CD4-positive, alpha-beta T cell treated with Interleukin-2 at 100 ng/mL for 4 hours (primary cell): ENCODE results near the gene GPRC6A.
"Not testable (repeated sequence)": the region's sequence is repeated elsewhere in the genome, so short reads cannot be mapped to it uniquely, and the experiment has no call there.

Source experiments
- DNase-seq: peaks from one replicate; pipeline ENCODE4 v3.0.0-alpha.2; 2020; ENCODE audit warnings: low spot score

The GPRC6A gene, protein sequence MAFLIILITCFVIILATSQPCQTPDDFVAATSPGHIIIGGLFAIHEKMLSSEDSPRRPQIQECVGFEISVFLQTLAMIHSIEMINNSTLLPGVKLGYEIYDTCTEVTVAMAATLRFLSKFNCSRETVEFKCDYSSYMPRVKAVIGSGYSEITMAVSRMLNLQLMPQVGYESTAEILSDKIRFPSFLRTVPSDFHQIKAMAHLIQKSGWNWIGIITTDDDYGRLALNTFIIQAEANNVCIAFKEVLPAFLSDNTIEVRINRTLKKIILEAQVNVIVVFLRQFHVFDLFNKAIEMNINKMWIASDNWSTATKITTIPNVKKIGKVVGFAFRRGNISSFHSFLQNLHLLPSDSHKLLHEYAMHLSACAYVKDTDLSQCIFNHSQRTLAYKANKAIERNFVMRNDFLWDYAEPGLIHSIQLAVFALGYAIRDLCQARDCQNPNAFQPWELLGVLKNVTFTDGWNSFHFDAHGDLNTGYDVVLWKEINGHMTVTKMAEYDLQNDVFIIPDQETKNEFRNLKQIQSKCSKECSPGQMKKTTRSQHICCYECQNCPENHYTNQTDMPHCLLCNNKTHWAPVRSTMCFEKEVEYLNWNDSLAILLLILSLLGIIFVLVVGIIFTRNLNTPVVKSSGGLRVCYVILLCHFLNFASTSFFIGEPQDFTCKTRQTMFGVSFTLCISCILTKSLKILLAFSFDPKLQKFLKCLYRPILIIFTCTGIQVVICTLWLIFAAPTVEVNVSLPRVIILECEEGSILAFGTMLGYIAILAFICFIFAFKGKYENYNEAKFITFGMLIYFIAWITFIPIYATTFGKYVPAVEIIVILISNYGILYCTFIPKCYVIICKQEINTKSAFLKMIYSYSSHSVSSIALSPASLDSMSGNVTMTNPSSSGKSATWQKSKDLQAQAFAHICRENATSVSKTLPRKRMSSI

DNA sequence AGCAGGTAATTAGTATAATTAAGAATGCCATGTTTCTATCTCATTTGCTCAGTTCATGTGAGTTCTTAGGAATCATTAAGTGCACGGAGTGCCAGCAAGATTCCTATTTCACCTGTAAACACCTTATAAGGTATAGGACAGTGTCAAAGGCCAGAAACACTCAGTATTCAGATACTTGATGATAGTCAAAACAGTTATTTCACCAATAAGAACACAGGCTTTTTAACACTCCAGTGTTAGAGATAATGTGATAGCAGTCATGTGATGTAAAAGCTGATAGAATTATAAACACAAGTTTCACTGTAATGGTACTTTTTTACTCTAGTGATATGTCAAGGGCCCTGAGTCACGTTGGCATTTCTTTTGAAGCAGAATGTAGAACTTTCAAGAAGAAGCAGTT lies at the start of gene GPRC6A:
Gene GPRC6A (minus strand): TSS at position 101 of the 400 bp plus-strand sequence. CDS start 70 bp downstream, at position 31.
- no peak for DNase-seq

DNA sequence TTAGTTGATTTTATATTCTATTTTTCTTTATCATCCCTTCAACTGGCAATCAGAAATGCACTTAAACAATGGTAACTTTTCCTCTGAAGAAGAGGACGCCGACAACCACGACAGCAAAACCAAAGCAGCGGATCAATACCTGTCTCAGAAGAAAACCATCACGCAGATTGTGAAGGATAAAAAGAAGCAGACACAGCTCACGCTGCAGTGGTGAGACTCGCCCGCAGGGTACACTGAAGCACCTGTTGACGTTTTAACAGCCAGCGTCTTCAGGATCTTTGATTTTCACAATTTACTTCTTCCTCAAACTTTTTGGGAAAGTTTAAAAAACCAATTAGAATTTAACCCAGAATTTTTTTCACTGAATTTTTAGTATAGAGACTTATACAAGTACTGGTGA lies 48.9 kb upstream of the GPRC6A start:
- DNase-seq = no peak

DNA sequence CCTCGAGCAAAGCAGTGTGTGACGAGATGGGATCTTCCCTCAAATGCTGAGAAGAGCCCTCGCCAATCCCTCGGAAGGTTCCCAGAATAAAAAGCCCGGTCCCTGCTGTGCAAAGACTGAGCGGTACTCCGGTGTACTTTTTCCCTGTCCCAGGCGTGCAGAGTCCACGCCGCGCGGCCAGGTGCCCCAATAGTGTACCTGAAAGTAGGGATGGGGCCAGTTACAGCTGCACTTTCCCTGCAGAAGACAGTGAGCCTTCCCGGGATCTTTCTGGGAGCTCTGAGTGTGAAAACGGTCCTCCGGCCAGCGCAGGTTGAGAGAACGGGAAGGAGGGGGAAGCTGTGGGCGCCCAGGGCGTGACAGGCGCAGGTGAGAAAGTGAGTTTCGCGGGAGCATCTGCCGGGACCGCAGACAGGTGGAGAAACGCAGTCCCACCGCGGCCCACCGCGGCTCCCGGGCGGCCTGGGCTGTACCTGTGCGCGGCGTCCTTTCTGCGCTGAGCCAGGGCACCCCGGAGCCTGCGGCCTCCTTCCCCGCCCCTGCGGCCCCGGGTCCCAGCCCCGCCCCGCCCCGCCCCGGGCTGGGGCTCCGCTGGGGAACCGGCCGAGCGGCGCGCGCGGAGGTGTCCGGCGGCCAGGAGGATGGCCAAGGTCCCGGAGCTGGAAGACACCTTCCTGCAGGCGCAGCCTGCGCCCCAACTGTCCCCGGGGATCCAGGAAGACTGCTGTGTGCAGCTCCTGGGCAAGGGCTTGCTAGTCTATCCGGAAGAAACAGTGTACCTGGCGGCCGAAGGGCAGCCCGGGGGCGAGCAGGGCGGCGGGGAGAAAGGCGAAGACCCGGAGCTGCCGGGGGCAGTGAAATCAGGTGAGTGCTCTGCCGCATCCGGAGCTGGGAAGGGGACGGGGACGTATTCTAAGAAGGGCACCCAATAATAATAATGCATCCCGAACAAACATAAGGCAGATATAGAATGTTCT lies 48.0 kb upstream of the GPRC6A start, which contains the start of gene RFX6:
Gene RFX6 (plus strand): TSS at position 608 of the 977 bp plus-strand sequence. CDS start 34 bp downstream, at position 642.
- DNase-seq = no peak

DNA sequence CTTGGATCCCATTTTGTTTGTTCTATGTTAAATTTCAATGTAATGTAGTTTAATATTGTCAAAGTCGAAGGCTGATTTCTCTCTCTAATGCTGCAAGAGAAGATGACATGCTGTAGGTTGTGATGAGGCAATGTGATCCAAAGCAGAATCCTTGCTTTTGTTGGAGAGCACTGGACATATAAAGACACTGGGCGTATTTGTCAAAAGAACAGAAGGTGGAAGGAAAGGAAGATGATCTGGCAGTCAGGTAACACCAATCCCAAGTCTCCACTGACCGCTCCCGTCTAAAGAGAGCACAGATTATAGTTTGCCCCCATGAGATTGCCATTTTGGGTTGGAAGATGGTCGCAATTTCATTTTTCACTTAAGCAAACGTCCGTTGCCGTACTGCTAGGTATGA lies 47.2 kb upstream of the GPRC6A start:
- no peak for DNase-seq

DNA sequence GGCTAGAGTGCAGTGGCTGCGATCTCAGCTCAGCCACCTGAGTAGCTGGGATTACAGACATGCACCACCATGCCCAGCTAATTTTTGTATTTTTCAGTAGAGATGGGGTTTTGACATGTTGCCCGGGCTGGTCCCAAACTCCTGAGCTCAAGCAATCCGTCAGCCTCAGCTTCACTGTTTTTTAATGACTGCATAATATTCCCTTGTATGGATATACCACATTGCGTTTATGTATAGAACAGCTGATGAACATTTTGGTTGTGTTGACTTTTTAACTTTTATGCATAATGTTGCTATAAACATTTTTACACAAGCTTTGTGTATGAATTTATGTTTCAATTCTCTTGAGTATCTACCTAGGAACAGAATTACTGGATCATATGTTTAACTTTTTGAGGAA lies 43.9 kb upstream of the GPRC6A start:
- no peak for DNase-seq

DNA sequence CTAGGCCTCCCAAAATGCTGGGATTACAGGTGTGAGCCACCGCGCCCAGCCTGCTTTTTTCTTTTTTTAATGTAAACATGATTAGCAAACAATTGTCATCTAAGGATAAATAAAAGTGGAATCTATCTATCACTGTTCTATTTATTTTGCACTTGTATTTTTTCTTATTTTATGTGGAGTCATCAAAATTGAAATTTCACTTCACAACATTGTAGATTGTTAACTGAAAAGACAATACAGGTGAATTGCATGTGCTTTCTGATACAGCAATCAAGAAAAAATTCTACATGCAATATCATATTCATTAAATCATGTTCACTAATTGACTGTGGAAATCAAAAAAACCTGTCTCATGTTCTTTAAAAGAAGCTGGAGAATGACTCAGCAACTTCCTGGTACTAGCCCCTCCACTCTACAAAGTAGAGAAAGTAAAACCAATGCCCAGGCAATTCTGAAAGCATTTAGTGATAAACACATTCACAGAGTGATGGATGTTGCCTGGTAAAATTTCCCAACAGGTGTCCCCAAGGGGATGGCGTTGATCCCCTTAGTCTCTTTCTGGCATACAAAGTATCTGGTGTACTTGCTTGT lies 37.5 kb upstream of the GPRC6A start:
- DNase-seq = no peak

DNA sequence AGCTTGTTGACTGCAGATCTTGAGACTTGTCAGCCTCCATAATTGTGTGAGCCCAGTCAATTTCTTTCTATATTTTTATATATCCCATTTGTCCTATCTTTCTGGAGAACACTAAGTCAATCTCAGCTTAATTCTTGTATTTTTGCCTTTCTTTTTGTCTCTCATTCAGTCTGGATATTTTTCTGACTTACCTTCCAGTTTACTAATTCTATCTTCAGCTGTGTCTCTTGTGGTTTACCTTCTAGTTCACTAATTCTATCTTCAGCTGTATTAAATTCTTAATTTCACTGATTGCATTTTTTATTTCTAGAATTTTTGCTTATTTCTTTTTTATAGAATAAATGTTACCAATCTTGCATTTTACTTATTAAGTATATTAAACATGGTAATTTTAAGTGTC lies 30.4 kb upstream of the GPRC6A start:
- no peak for DNase-seq

DNA sequence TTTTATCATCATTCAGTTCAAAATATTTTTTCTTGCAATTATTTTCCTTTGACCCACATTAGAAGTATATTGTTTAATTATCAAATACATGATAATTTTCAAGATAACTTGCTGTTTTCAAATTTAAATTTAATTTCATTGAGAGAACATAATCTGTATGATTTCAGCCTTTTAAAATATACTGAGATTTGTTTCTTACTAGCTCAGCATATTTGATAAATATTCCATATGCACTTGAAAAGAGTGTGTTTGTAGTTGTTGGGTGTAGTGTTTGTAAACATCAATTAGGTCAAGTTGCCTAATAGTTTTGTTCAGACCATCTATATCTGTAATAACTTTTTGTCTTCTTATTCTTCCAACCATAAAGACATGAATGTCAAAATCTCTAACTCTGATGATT lies 29.2 kb upstream of the GPRC6A start:
- DNase-seq = no peak

DNA sequence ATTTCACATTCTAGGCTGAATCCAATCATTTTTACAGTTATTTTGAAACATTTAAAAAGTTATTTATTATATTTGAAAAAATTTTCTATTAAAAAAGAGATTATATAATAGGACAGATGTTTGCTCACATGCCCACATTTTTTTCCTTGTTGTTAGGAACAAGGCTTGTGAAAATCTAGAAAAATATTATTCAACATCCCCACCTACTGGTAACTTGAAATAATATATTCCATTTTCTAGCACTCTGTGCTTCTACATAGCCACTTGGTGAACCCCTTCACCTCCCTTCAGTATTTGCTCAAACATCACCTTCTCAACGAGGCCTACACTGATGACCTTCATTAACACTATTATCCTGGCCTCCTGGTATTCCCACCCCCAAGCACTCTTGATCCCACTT lies 18.3 kb upstream of the GPRC6A start:
- DNase-seq = no peak

DNA sequence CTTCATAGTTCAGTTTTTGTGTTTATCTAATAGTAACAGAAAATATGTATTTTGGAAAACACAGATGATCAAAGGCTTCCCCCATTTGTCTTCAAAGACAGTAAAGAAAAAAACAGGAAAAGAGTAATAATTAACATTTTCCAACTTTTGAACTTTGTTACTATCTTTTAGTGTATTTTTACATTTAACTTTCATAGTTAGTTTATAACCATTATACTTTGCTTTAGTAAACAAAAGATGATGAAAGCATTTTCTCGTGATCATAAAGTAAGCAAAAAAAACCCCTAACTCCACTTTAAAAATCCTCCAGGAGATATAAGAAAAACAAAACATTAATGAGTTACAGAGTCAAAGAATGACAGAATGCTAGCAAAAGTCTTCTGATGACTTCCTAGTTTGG lies 13.6 kb upstream of the GPRC6A start:
- DNase-seq = no peak

DNA sequence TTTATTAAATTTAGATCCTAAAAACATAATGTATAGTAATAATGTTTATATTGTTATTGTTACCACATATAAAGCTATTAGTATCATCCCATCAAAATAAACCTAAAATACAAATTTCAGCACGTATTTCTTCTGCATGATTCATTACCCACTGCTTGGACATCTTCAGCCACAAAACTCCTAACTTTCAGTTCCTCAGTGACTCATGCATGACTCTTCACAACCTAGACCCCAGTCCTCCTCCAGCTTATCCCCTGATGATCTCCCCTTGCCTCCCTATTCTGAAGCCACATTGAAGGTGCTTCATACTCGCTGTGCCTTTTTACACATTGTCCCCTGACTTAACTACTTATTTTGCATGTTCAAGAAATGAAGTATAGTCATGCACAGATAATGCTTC lies 11.2 kb upstream of the GPRC6A start:
- no peak for DNase-seq

DNA sequence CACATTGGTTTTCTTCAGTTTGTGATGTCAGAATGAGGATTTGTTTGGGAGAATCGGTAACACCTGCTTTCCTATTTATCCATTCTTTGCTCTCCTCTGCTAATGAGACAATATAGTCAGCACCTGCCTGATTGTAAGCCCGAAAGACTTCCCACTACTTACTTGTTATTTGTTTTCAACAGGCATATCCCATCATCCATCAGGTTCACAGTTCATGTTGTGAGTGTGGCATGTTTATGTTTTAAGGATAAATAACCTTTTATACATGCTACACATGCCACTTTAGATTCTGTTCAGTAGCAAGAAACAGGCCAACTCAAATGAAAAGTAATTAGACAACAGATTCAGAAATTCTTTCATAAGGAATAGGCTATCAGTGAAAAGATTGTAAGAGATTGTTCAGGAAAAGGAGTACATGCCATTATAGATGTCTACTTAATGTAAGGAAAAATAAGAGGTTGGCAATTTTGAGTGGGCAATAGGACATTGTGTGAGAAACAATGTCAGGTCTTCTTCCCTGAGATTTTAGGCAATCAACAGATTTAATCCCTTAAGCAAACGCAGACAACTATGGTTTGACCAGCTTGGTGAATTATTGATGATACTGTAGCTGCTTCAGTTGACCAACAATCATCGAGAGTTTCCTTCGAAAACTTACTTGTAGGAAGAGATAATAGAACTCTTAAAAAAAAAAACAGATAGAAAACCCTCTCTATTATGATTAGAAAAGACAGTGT lies 7.9 kb upstream of the GPRC6A start:
- no peak for DNase-seq

DNA sequence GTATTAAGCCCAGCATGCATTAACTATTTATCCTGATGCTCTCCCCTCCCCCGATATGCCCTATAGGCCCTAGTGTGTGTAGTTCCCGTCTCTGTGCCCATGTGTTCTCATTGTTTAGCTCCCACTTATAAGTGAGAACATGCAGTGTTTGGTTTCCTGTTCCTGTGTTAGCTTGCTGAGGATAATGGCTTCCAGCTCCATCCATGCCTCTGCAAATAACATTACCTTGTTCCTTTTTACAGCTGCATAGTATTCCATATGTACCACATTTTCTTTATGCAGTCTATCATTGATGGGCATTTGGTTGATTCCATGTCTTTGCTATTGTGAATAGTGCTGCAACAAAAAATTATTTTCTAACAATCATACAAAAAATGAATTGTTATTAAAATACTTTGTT lies 5.6 kb upstream of the GPRC6A start:
- DNase-seq = not testable (repeated sequence)

DNA sequence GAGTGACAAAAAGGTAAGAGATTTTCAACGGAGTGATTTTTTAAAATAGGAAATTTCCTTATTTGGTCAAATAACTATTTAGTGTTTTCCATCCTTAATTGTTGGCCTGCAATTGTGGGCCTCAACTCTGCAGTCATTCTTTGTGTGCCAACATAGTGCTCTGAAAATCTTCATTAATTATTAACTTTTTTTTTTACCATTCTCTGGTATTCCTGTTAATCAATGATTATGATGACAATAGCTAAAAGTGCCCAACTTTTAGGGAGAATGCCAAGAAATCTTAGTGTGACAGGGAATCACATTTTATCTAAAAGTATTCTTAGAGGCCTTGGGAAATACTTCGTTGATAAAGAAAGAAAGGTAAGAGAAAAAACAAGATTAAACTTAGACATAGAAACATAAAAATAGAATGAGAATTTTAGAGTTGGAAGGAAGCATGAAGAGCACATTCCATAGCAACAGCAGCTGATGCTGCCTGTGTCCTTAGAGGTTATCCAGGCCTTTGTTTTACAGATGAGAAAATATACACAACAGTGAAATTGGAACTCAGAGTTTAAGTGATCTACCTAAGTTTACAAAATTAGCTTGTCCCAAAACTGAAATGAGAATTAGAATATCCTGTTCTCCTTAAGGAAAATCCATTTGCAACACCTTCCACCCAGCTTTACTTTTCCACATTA lies 1.2 kb downstream of the GPRC6A start:
- DNase-seq = no peak

DNA sequence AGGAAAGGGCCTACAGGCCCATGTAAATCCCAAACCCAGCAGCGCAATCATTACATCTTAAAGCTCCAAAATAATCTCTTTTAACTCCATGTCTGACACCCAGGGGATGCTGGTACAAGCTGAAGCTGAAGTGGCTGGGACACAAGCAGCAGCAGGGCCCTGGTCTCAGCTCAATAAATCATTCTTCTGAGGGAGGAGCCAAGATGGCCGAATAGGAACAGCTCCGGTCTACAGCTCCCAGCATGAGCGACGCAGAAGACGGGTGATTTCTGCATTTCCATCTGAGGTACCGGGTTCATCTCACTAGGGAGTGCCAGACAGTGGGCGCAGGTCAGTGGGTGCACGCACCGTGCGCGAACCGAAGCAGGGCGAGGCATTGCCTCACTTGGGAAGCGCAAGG lies 12.5 kb downstream of the GPRC6A start:
- DNase-seq = not testable (repeated sequence)

DNA sequence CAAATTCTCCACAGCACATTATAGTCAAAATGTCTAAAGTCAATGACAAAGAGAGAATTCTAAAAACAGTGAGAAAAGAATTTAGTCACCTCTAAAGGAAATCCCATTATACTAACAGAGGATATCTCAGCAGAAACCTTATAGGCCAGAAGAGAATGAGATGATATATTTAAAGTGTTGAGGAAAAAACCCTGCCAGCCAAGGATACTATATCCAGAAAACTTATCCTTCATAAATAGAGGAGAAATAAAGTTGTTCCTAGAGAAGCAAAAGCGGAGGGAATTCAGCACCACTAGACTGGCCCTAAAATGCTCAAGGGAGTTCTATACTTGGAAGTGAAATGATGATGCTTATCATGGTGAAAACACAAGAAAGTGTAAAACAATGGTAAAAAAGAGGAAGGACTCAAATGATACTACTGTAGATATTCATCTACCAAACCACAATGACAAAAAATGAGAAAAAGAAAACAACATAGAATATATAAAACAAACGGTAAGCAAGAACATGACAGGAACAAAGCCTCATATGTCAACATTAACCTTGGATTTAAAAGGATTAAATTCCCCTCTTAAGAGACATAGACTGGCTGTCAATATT lies 16.7 kb downstream of the GPRC6A start:
- no peak for DNase-seq

DNA sequence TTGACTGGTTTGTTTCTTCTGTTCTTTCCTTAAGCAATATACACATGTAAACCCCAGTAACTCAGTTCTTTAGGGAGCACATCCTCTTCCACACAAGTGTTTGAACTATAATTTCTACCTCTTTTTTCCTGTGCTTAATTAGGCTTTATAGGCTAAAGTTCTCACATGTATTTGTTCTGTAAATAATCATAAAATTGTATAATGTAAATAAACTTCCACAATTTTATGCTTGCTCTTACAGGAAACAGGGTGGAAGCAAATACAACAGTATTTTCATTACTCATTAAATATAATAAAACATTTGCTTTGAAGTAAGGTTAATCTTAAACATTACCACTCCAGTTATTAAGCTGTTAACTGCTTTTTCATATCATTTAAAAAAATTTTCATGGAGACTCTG lies 26.9 kb downstream of the GPRC6A start:
- DNase-seq = no peak

DNA sequence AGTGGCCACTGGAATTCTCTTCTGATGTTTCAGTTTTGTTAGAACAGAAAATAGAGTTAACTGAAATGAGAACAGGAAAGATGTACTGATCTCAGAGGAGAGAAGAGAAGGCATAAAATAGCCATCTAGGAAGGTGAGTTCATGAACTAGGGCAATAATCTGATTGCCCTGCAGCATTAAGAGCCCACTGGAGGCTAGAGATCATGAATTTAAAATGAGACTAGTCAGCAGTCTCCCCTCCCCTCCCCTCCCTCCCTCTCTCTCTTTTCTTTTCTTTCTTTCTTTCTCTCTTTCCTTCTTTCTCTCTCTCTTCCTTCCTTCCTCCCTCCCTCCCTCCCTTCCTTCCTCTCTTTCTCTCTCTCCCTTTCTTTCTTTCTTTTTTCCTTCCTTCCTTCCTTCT lies 28.9 kb downstream of the GPRC6A start:
- no peak for DNase-seq

DNA sequence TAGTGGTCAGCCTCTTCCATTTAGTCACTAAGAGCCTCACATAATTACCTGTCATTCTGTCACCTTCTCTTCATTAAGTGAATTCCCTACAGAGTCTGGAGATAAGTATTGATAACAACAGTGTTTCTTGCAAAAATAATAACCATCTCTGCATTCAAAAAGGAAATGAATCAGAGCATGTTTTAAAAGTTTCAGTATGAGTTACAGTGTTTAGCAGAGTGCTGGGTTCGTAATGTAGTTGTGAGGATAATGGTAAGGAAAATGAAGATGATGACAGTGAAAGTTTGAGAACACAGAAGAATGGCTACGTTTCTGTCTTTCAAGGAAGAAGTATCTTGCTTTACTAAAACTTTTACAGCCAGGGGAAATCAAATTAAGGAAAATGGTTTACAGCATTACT lies 31.3 kb downstream of the GPRC6A start:
- no peak for DNase-seq

DNA sequence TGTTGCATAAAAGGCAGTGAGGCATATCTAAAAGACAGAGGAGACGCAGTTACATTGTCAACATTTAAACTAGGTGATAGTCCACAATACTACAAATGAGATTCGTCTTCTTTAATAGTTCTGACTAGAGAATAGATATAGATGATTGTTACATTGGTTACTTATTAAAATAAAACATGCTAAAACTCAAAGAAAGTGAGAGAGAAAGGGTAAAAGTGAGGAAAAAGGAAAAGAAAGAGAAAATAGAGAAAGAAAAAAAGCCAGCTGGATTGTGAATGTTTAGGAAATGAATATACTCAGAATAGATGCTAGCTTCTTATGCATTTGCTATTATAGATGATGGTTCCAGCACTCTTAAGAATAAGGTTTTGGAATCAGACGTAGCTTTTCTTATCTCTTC lies 35.7 kb downstream of the GPRC6A start:
- no peak for DNase-seq
